Esophagus muscularis mucosa (tissue), 4 donors: Measurements from ENCODE around the gene MRPL24. TPM values are rescaled to one million over a fixed set of nuclear protein-coding genes. Genes with fewer than 3 reads are reported as not detected.

Experiments used
- DNase-seq: peaks from one replicate; pipeline ENCODE4 v3.0.0-alpha.2; 2017; ENCODE audit errors: extremely low spot score
- H3K27ac ChIP-seq, 4 donors: fragments of 200-600 bp; sonication (generic); replicated peaks in 1 of 4; 1 replicate in 3 of 4; 2 replicates in 1 of 4; pipeline ENCODE4 v1.5.1; 2016 to 2019; ENCODE audit warnings: mild to moderate bottlenecking in 1 of 4
- H3K27me3 ChIP-seq, 4 donors: fragments of 200-600 bp; sonication (generic); one replicate each; pipeline versions ENCODE4 v1.5.1 to v1.6.0; 2016 to 2019
- H3K36me3 ChIP-seq, 4 donors: fragments of 200-600 bp; sonication (generic); one replicate each; pipeline ENCODE4 v1.5.1; 2016 to 2019
- H3K4me1 ChIP-seq, 4 donors: fragments of 200-600 bp; sonication (generic); one replicate each; pipeline ENCODE4 v1.5.1; 2016 to 2019
- H3K4me3 ChIP-seq, 4 donors: fragments of 200-600 bp; sonication (generic); 1 replicate in 2 of 4; 2 replicates in 2 of 4; pipeline ENCODE4 v1.5.1; 2016 to 2019; ENCODE audit warnings: mild to moderate bottlenecking in 4 of 4, moderate library complexity in 1 of 4
- H3K9me3 ChIP-seq, 4 donors: fragments of 200-600 bp; sonication (generic); 1 replicate in 3 of 4; 2 replicates in 1 of 4; pipeline ENCODE4 v1.5.1; 2016 to 2019
- EP300 ChIP-seq: sonication (generic); formaldehyde crosslinking; IDR thresholded peaks from one replicate; pipeline ENCODE4 v1.6.1; 2017; ENCODE audit warnings: antibody characterized with exemption
- POLR2A ChIP-seq: fragments of 450-650 bp; IDR thresholded peaks from one replicate; pipeline ENCODE4 v1.6.1; 2017; ENCODE audit warnings: antibody characterized with exemption, moderate library complexity, mild to moderate bottlenecking, low read depth
- POLR2AphosphoS5 ChIP-seq, 2 donors: sonication (generic); formaldehyde crosslinking; IDR thresholded peaks; one replicate each; pipeline ENCODE4 v1.6.1; 2017; ENCODE audit warnings: antibody characterized with exemption in 2 of 2
- WGBS: methylation state at CpG from one replicate; pipeline ENCODE4 v1.1.5; 2018; 5-methylcytosine and 5-hydroxymethylcytosine counted together
- intact Hi-C: fragments of 100-400 bp; cut with DNase I; formaldehyde crosslinking; loops from one replicate; pipeline ENCODE4 v1.15.1; 2023
- total RNA-seq, 4 donors: library from RNA; depleted of rRNA; stranded (reverse); fragments of >200 nt; gene quantifications; one replicate each; pipeline versions ENCODE4 v1.1.0 to v1.2.1, GENCODE V29; 2016
- TF ChIP-seq, protein P1 (sequence below), 3 experiments: fragments of 200-600 bp in 2 of 3; fragments of 450-650 bp in 1 of 3; sonication (generic) in 2 of 3; IDR thresholded peaks; one replicate each; pipeline ENCODE4 v1.5.1; 2017 to 2019; ENCODE audit warnings: antibody characterized with exemption in 3 of 3, mild to moderate bottlenecking in 2 of 3, moderate library complexity in 1 of 3

Gene MRPL24
- total RNA-seq, 4 donors from 2014 or later: 43.5 to 67.4 (median 62.4) TPM

DNA sequence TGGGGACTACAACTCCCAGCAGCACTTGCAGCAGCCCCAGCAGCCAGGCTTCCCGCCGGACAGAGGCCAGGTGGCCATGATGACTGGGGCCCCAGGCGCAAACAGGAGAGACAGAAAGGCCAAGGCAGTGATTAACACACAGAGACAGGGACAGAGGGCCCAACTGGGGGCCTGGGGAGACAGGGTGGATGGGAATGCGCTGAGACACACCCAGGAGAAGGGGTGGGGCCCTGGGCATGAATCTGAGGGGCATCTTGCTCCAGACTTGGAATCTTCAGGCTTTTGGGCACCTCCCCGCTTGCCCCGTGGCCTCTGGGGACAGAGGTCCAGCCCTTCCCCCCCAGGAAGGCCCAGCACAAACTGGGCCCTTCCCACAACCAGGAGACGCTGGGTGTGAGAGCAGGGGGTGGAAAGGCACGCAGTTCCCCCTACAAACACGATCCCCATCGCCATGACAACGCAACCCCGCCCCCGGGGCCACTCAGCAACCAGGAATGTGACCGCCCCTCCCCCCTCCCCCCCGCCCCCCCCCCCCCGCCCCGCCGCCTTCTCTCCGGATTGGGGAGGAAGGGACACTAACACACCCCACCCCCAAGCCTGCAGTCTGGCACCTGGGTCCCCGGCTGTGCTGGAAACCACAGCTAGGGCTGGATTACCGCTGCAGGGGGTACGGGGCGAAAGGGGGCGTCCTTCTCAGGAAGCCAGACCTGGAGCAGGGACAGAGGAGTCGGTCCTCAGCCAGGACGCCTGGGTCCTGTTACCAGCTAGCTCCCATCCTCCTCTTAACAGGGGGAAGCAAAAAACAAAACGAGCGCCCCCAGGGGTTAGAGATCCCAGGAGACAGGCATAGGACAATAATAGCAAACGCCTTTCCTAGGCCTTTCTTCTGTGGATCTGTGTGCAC lies 6.1 kb upstream of the MRPL24 start:
- intact Hi-C loops: no loop called here
- peak; percentile 99 for DNase-seq
- Histone ChIP-seq H3K4me1 (peaks cover 49 to 63% (median 59%) of the 10 kb centered on the region in 4 donors), H3K27ac (peak overlapping the region; percentile 93 to 99 (median 98)), H3K9me3 (no peaks in the 10 kb centered on the region), H3K4me3 (peak overlapping the region; percentile 87 to 100 (median 93)), H3K36me3 (peaks cover 14 to 33% (median 31%) of the 10 kb centered on the region in 4 donors), H3K27me3 (no peaks in the 10 kb centered on the region)
- WGBS: 2% methylated on average over 19 of the region's 29 CpGs
- peak; percentile 64 for TF ChIP-seq POLR2A
- TF ChIP-seq, protein P1, sequence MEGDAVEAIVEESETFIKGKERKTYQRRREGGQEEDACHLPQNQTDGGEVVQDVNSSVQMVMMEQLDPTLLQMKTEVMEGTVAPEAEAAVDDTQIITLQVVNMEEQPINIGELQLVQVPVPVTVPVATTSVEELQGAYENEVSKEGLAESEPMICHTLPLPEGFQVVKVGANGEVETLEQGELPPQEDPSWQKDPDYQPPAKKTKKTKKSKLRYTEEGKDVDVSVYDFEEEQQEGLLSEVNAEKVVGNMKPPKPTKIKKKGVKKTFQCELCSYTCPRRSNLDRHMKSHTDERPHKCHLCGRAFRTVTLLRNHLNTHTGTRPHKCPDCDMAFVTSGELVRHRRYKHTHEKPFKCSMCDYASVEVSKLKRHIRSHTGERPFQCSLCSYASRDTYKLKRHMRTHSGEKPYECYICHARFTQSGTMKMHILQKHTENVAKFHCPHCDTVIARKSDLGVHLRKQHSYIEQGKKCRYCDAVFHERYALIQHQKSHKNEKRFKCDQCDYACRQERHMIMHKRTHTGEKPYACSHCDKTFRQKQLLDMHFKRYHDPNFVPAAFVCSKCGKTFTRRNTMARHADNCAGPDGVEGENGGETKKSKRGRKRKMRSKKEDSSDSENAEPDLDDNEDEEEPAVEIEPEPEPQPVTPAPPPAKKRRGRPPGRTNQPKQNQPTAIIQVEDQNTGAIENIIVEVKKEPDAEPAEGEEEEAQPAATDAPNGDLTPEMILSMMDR (IDR thresholded peaks at IDR 0.05): peak in 2 of 3 experiments; percentile 9 to 10
- peak; percentile 69 to 84 for TF ChIP-seq POLR2AphosphoS5 (IDR thresholded peaks at IDR 0.05)
- no peak for TF ChIP-seq EP300

- H3K36me3 ChIP-seq: peaks cover 14 to 36% (median 31%) of the 10 kb centered on the region in 4 donors
- DNase-seq: no peak
- H3K4me3 ChIP-seq: peak overlapping the region; percentile 87 to 100 (median 93)
- H3K27ac ChIP-seq: peak overlapping the region; percentile 93 to 99 (median 98)
- WGBS: 56% methylated on average over 6 of the region's 9 CpGs
- no peak for TF ChIP-seq POLR2AphosphoS5 (IDR thresholded peaks at IDR 0.05)
- TF ChIP-seq, protein P1 (IDR thresholded peaks at IDR 0.05): no peak
- no peak for TF ChIP-seq POLR2A
- TF ChIP-seq EP300: no peak
- H3K9me3 ChIP-seq: no peaks in the 10 kb centered on the region
- no peaks in the 10 kb centered on the region for H3K27me3 ChIP-seq
- intact Hi-C loops: no loop called here
- peaks cover 53 to 69% (median 65%) of the 10 kb centered on the region in 4 donors for H3K4me1 ChIP-seq
Measured at GRCh38 chr1:156746406-156746727, 5.5 kb upstream of the MRPL24 start.

- Histone ChIP-seq H3K27me3 (no peaks in the 10 kb centered on the region), H3K4me3 (peak overlapping the region; percentile 87 to 100 (median 93)), H3K4me1 (peaks cover 54 to 71% (median 67%) of the 10 kb centered on the region in 4 donors), H3K9me3 (no peaks in the 10 kb centered on the region), H3K36me3 (peaks cover 14 to 36% (median 31%) of the 10 kb centered on the region in 4 donors), H3K27ac (peak overlapping the region; percentile 93 to 99 (median 98))
- intact Hi-C loops: no loop called here
- 58% methylated on average over 3 of the region's 3 CpGs for WGBS
- TF ChIP-seq POLR2AphosphoS5 (IDR thresholded peaks at IDR 0.05): no peak
- no peak for TF ChIP-seq EP300
- TF ChIP-seq POLR2A: no peak
- TF ChIP-seq, protein P1 (IDR thresholded peaks at IDR 0.05): no peak
- DNase-seq: no peak
Measured at GRCh38 chr1:156745881-156746280, 5.0 kb upstream of the MRPL24 start.

GRCh38 chr1:156744786-156745419 lies 4.0 kb upstream of the MRPL24 start:
- peak overlapping the region; percentile 93 to 99 (median 98) for H3K27ac ChIP-seq
- no peak for TF ChIP-seq POLR2A
- no peak for TF ChIP-seq POLR2AphosphoS5 (IDR thresholded peaks at IDR 0.05)
- no peak for TF ChIP-seq EP300
- TF ChIP-seq, protein P1 (IDR thresholded peaks at IDR 0.05): no peak
- no peaks in the 10 kb centered on the region for H3K9me3 ChIP-seq
- WGBS: 76% methylated on average over 9 of the region's 14 CpGs
- peaks cover 14 to 36% (median 31%) of the 10 kb centered on the region in 4 donors for H3K36me3 ChIP-seq
- H3K4me3 ChIP-seq: no peak overlapping the region
- no peak for DNase-seq
- intact Hi-C loops: no loop called here
- H3K27me3 ChIP-seq: no peaks in the 10 kb centered on the region
- H3K4me1 ChIP-seq: peaks cover 57 to 72% (median 68%) of the 10 kb centered on the region in 4 donors
